Dendritic cell treated with granulocyte-macrophage colony-stimulating factor and Interleukin-4, amounts not matched to agents 40 ng/mL and 50 ng/mL, for 4 days (primary cell): ENCODE data around the gene ATP2B3.

Experiments used
- H3K27ac Mint-ChIP-seq: one replicate; pipeline ENCODE4 v1.8.0; 2022; ENCODE audit warnings: mild to moderate bottlenecking, mixed read lengths
- H3K27me3 Mint-ChIP-seq: one replicate; pipeline ENCODE4 v1.8.0; 2022; ENCODE audit warnings: mild to moderate bottlenecking, mixed read lengths
- H3K36me3 Mint-ChIP-seq: one replicate; pipeline ENCODE4 v1.8.0; 2022; ENCODE audit warnings: low read depth, mixed read lengths
- H3K4me1 Mint-ChIP-seq: one replicate; pipeline ENCODE4 v1.8.0; 2022; ENCODE audit warnings: low read depth, mixed read lengths
- H3K4me3 Mint-ChIP-seq: one replicate; pipeline ENCODE4 v1.8.0; 2022; ENCODE audit warnings: mild to moderate bottlenecking, moderate library complexity, mixed read lengths
- H3K9me3 Mint-ChIP-seq: one replicate; pipeline ENCODE4 v1.8.0; 2022; ENCODE audit warnings: mixed read lengths
- intact Hi-C: fragments of 100-400 bp; cut with micrococcal nuclease; formaldehyde crosslinking; loops from one replicate; pipeline ENCODE4 v1.15.0; 2022

Gene ATP2B3

DNA sequence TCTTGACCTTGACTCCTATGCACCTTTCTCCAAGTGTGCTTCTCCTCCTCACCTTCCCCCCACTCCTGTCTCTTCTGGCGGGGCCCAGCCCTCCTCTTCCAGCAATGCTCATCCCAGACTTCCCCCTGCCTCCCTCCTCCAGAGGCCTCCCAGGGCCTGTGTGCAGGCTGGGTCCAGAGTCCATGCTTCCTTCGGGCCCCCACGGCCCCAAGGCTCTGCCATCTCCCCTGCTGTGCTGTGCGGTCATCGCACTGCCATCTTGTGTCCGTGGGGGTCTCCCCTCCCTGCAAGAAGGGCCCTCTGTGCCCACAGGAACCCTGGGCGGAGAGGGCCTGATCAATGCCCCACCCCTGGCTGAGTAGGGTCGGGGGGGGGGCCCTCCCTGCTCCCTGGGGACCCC, 27.3 kb downstream of the ATP2B3 start:
- H3K4me3 Mint-ChIP-seq: no peak overlapping the region
- H3K36me3 Mint-ChIP-seq: no peaks in the 10 kb centered on the region
- intact Hi-C loops: no loop called here
- H3K9me3 Mint-ChIP-seq: no peaks in the 10 kb centered on the region
- peaks cover 42% of the 10 kb centered on the region for H3K27me3 Mint-ChIP-seq
- no peak overlapping the region for H3K27ac Mint-ChIP-seq
- H3K4me1 Mint-ChIP-seq: peaks cover 16% of the 10 kb centered on the region

- peaks cover 31% of the 10 kb centered on the region for H3K27me3 Mint-ChIP-seq
- H3K4me1 Mint-ChIP-seq: peaks cover 16% of the 10 kb centered on the region
- H3K9me3 Mint-ChIP-seq: no peaks in the 10 kb centered on the region
- H3K27ac Mint-ChIP-seq: no peak overlapping the region
- H3K36me3 Mint-ChIP-seq: no peaks in the 10 kb centered on the region
- intact Hi-C loops: no loop called here
- no peak overlapping the region for H3K4me3 Mint-ChIP-seq
Observed at GRCh38 chrX:153546386-153546785, 28.9 kb downstream of the ATP2B3 start.

GRCh38 chrX:153547195-153547594, 29.8 kb downstream of the ATP2B3 start:
- intact Hi-C loops: no loop called here
- no peaks in the 10 kb centered on the region for H3K36me3 Mint-ChIP-seq
- no peak overlapping the region for H3K4me3 Mint-ChIP-seq
- H3K9me3 Mint-ChIP-seq: no peaks in the 10 kb centered on the region
- H3K4me1 Mint-ChIP-seq: peaks cover 16% of the 10 kb centered on the region
- no peak overlapping the region for H3K27ac Mint-ChIP-seq
- H3K27me3 Mint-ChIP-seq: peaks cover 31% of the 10 kb centered on the region

DNA sequence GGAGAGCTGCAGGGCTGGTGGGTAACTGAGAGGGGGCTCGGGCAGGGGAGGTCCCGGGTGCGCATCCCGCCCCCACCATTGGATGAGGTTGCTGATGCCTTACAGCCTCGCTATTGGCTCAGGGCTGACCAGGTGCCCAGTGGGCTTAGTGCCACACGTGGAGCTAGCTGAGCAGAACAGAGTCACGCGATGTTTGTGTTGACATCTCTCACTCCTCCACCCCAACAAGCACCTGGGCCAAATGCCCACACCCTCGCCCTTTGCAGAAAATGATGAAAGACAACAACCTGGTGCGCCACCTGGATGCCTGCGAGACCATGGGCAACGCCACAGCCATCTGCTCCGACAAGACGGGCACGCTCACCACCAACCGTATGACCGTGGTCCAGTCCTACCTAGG, 31.8 kb downstream of the ATP2B3 start:
- H3K4me3 Mint-ChIP-seq: no peak overlapping the region
- H3K27ac Mint-ChIP-seq: no peak overlapping the region
- intact Hi-C loops: no loop called here
- H3K36me3 Mint-ChIP-seq: no peaks in the 10 kb centered on the region
- peaks cover 41% of the 10 kb centered on the region for H3K27me3 Mint-ChIP-seq
- H3K4me1 Mint-ChIP-seq: peaks cover 16% of the 10 kb centered on the region
- no peaks in the 10 kb centered on the region for H3K9me3 Mint-ChIP-seq

GRCh38 chrX:153549807-153550206, 32.4 kb downstream of the ATP2B3 start:
- intact Hi-C loops: loop anchor here (5.0 kb wide), 2 partner anchors 97 to 112 kb away; partner anchors contain the start of gene DUSP9
- H3K4me1 Mint-ChIP-seq: peaks cover 16% of the 10 kb centered on the region
- H3K27me3 Mint-ChIP-seq: peaks cover 41% of the 10 kb centered on the region
- no peak overlapping the region for H3K4me3 Mint-ChIP-seq
- no peaks in the 10 kb centered on the region for H3K36me3 Mint-ChIP-seq
- H3K27ac Mint-ChIP-seq: no peak overlapping the region
- no peaks in the 10 kb centered on the region for H3K9me3 Mint-ChIP-seq

DNA sequence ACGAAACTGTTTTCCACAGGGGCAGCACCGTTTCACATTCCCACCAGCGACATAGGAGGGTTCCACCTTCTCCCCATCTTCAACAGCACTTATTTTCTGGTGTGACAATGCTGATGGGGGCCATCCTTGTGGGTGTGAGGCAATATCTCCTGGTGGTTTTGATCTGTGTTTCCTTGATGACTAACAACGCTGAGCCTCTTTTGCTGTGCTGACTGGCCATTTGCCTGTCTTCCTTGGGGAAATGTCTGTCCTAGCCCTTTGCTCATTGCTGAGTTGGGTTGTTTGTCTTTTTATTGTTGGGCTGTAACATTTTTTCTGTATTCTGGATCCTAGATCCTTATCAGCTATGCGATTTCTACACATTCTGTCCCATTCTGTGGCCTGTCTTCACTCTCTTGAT, 33.7 kb downstream of the ATP2B3 start:
- Mint-ChIP-seq H3K4me1 (peaks cover 16% of the 10 kb centered on the region), H3K4me3 (no peak overlapping the region), H3K27ac (no peak overlapping the region), H3K27me3 (peaks cover 41% of the 10 kb centered on the region), H3K9me3 (no peaks in the 10 kb centered on the region), H3K36me3 (no peaks in the 10 kb centered on the region)
- intact Hi-C loops: loop anchor here (5.0 kb wide), 2 partner anchors 96 to 111 kb away; partner anchors contain the start of gene DUSP9

GRCh38 chrX:153554519-153555167, 37.2 kb downstream of the ATP2B3 start:
- Mint-ChIP-seq H3K27ac (no peak overlapping the region), H3K36me3 (no peaks in the 10 kb centered on the region), H3K9me3 (no peaks in the 10 kb centered on the region), H3K4me1 (peaks cover 8% of the 10 kb centered on the region), H3K27me3 (peaks cover 19% of the 10 kb centered on the region), H3K4me3 (no peak overlapping the region)
- intact Hi-C loops: loop anchor here (5.0 kb wide), 2 partner anchors 93 to 108 kb away; partner anchors contain the start of gene DUSP9

DNA sequence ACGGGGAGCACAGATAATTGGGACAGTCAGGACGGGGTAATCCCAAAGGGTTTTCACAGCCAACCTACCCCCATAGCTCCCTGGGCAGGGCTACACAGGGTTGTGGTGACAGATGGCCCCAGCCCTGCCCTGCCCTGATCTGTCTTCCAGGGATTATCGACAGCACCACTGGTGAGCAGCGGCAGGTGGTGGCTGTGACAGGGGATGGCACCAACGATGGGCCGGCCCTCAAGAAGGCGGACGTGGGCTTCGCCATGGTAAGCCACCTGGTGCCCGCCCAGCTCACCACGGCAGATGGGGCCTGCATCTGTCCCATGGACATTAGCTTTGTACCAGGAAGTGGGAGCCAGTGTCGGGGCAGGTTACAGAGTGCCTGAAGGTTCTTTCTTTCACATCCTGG, 39.3 kb downstream of the ATP2B3 start:
- intact Hi-C loops: no loop called here
- Mint-ChIP-seq H3K9me3 (no peaks in the 10 kb centered on the region), H3K27me3 (peaks cover 16% of the 10 kb centered on the region), H3K4me1 (peaks cover 24% of the 10 kb centered on the region), H3K4me3 (no peak overlapping the region), H3K27ac (no peak overlapping the region), H3K36me3 (no peaks in the 10 kb centered on the region)

GRCh38 chrX:153557618-153558355, 40.3 kb downstream of the ATP2B3 start:
- no peak overlapping the region for H3K4me3 Mint-ChIP-seq

DNA sequence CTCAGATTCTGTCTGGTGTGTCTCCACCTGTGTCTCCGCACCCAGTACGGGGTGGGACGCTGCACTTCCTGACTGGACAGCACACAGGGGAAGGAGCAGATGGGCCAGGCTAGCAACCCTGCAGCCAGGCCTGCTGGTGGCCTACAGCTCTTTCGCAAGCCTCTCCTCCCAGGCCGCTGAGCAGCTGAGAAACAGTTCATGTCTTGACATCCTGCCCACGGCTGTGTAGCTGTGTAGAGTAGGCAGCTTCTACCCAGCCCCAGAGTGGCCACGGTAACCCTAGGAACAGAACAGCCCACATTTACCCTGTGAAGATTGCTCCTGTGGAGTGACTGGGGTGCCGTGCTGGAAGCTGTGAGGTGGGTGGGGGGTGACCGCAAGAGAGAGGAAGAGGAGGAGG, 42.6 kb downstream of the ATP2B3 start:
- H3K4me1 Mint-ChIP-seq: peaks cover 32% of the 10 kb centered on the region
- no peaks in the 10 kb centered on the region for H3K36me3 Mint-ChIP-seq
- H3K27me3 Mint-ChIP-seq: peaks cover 5% of the 10 kb centered on the region
- no peak overlapping the region for H3K27ac Mint-ChIP-seq
- H3K4me3 Mint-ChIP-seq: no peak overlapping the region
- H3K9me3 Mint-ChIP-seq: no peaks in the 10 kb centered on the region
- intact Hi-C loops: no loop called here

More at GRCh38 chrX:153557618-153558355, 40.3 kb downstream of the ATP2B3 start:
- H3K36me3 Mint-ChIP-seq: no peaks in the 10 kb centered on the region
- intact Hi-C loops: no loop called here
- no peaks in the 10 kb centered on the region for H3K9me3 Mint-ChIP-seq
- peaks cover 12% of the 10 kb centered on the region for H3K27me3 Mint-ChIP-seq
- H3K4me1 Mint-ChIP-seq: peaks cover 24% of the 10 kb centered on the region
- no peak overlapping the region for H3K27ac Mint-ChIP-seq

DNA sequence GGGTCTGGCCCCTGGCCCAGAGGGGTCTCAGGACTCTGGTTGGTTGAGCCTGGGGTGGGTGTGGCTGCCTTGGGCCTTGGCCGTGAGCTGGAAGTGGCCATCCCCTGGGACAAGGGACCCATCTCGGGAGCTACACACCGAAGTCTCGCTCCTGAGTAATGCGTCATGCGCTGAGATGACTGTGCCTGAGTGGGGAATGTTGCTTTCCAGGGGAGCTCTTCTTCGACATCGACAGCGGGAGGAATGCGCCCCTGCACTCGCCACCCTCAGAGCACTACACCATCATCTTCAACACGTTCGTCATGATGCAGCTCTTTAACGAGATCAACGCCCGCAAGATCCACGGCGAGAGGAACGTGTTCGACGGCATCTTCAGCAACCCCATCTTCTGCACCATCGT, 43.0 kb downstream of the ATP2B3 start:
- peaks cover 2% of the 10 kb centered on the region for H3K27me3 Mint-ChIP-seq
- H3K36me3 Mint-ChIP-seq: no peaks in the 10 kb centered on the region
- H3K9me3 Mint-ChIP-seq: no peaks in the 10 kb centered on the region
- no peak overlapping the region for H3K27ac Mint-ChIP-seq
- no peak overlapping the region for H3K4me3 Mint-ChIP-seq
- H3K4me1 Mint-ChIP-seq: peaks cover 32% of the 10 kb centered on the region
- intact Hi-C loops: no loop called here

- intact Hi-C loops: no loop called here
- H3K27me3 Mint-ChIP-seq: no peaks in the 10 kb centered on the region
- H3K4me3 Mint-ChIP-seq: no peak overlapping the region
- H3K36me3 Mint-ChIP-seq: no peaks in the 10 kb centered on the region
- H3K27ac Mint-ChIP-seq: no peak overlapping the region
- H3K4me1 Mint-ChIP-seq: peaks cover 32% of the 10 kb centered on the region
- no peaks in the 10 kb centered on the region for H3K9me3 Mint-ChIP-seq
Observed at GRCh38 chrX:153561337-153561736, 43.9 kb downstream of the ATP2B3 start.

DNA sequence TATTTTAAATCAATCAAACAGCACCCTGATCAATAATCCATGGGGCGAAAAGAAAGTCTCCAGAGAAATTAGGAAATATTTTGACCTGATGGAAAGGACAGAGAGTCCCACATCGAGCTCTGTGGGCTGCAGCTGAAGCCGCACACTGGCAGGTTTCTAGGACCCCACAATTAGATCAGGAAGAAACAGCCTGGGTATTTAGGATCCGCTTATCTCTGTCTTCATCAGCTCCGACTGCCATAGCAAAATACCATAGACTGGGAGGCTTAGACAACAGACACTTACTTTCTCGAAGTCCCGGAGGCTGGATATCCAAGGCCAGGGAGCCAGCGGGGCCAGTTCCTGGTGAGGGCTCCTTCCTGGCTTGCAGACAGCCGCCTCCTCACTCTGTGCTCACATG, 45.1 kb downstream of the ATP2B3 start:
- Mint-ChIP-seq H3K9me3 (no peaks in the 10 kb centered on the region), H3K4me1 (peaks cover 32% of the 10 kb centered on the region), H3K27me3 (no peaks in the 10 kb centered on the region), H3K4me3 (no peak overlapping the region), H3K27ac (no peak overlapping the region), H3K36me3 (no peaks in the 10 kb centered on the region)
- intact Hi-C loops: no loop called here

- Mint-ChIP-seq H3K27ac (no peak overlapping the region), H3K4me3 (no peak overlapping the region), H3K4me1 (peaks cover 30% of the 10 kb centered on the region), H3K36me3 (no peaks in the 10 kb centered on the region), H3K27me3 (no peaks in the 10 kb centered on the region), H3K9me3 (no peaks in the 10 kb centered on the region)
- intact Hi-C loops: no loop called here
Observed at GRCh38 chrX:153564047-153564606, 46.7 kb downstream of the ATP2B3 start.
